SIG-M5 treated with dmso at 0.1 percent for 504 hours (cell line): ENCODE measurements around the gene KLK8.

Experiments used
- DNase-seq: peaks from one replicate; lab custom pipeline; 2025; ENCODE audit not compliant: unreplicated experiment; lab: John Stamatoyannopoulos, UW

The KLK8 gene

DNA sequence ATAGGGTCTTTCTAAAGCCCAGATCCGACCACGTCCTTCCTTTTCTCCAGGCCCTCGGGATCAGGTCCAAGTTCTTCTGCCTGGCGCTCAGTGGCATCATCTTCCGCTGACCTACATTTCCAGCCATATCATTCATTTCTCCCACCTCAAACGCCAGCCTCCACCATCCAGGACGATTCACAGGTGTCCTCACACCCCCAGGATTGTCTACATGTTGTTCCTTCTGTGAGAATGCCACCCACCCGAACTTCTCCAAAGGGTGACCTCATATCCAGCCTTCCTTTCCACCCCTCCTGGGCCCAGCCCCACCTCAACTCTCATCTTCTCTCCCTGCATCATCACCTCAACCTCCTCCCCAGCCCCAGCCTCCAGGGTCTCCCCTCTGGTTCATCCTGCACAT, 43.8 kb downstream of the KLK8 start:
- DNase-seq: no peak

DNA sequence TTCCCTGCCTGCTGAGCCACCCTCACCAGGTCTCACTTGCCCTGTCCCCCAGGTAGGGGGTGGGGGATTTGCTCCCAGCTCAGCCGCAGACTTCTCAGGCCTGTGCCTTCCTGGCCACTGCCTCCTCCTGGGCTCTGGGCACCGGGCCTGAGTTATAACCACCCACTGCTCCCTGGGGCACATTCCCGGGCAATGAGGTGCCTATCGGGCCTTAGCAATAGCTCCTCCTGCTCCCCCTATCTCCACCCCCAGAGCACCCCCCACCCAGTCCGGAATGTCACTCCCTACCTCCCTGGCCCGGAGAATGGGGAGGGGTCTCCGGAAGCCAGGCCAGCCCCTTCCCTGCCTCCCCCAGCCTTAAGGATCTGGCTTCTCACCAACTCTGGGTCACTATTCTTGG, 48.5 kb downstream of the KLK8 start, which contains the start of gene KLK5:
Gene KLK5 (minus strand): TSS at position 129 of the 400 bp plus-strand sequence. CDS start 381 bp downstream, outside the sequence.
- DNase-seq: no peak

DNA sequence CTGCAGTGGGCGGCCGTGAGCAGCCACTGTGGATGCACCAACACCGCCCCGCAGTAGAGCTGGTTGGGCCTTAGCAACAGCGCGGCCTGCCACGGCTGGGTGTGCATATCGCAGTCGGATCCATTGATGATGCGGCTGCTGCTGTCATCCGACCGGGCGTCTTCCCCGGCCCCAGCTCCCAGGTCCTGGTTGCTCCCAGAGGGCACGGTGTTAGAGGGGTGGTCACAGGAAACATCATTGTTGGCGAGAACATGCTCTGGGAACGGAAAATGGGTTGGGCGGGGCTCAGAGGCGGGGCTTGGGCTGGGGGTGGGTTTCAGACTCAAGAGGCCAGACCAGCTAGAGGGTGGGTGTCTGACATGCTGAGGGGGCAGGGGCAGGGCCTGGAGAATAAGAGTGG, 51.5 kb downstream of the KLK8 start:
- DNase-seq: no peak

DNA sequence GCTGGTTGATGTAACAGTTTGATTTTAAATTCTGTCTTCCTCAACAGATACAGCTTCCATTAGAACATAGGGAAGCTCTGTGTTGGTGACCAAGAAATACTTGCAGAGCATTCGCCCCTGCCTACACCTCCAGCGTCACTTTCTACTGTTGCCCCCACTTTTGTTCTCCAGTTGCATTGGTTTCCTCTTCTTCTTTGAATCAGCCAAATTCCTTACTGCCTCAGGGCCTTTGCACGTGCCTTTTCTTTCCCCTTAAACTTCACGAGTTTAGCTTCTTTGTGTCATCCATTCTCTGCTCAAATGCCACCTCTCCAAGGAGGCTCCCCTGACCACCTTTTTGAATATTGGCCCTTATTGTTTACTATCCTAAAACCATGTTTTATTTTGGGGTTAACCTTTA, 54.3 kb downstream of the KLK8 start:
- no peak for DNase-seq
